Measurements from ENCODE around the gene FBXW8. TPM values are rescaled to one million over a fixed set of nuclear protein-coding genes. Genes with fewer than 3 reads are reported as not detected.
"Not testable (repeated sequence)": the region's sequence is repeated elsewhere in the genome, so short reads cannot be mapped to it uniquely, and the experiment has no call there.

FBXW8 gene
- total and polyA plus RNA-seq, 2 experiments from 2014 or later, result 17.0 to 20.6 TPM

DNA sequence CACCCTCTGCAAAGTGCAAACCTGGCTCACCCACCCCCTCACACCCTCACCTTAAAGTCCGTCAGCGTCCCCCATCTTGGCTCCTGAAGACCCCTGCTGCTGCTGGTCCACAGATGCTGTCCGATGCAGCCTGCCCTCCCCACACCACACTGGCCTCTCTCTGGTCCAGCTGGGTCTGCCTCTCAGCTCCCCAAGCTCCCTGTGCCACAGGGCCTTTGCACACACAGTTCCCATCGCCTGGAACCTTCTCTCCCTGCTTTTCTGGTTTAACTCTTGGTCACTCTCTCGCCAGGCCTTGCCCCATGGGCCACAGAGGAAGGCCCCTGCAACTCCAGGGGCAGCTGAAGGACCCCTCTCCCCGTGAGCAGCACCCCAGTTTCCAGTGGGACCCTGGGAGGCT is 143.5 kb downstream of the FBXW8 start:
- WGBS (ENCODE audit: low lambda C conversion rate, missing lambda C conversion rate), result 95% methylated on average over 6 of the region's 6 CpGs
- TF ChIP-seq, protein P1, sequence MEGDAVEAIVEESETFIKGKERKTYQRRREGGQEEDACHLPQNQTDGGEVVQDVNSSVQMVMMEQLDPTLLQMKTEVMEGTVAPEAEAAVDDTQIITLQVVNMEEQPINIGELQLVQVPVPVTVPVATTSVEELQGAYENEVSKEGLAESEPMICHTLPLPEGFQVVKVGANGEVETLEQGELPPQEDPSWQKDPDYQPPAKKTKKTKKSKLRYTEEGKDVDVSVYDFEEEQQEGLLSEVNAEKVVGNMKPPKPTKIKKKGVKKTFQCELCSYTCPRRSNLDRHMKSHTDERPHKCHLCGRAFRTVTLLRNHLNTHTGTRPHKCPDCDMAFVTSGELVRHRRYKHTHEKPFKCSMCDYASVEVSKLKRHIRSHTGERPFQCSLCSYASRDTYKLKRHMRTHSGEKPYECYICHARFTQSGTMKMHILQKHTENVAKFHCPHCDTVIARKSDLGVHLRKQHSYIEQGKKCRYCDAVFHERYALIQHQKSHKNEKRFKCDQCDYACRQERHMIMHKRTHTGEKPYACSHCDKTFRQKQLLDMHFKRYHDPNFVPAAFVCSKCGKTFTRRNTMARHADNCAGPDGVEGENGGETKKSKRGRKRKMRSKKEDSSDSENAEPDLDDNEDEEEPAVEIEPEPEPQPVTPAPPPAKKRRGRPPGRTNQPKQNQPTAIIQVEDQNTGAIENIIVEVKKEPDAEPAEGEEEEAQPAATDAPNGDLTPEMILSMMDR (IDR thresholded peaks at IDR 0.05; ENCODE audit: poor library complexity), result no peak
- TF ChIP-seq EZH2phosphoT487 (IDR thresholded peaks at IDR 0.05; ENCODE audit: low read depth, severe bottlenecking, unreplicated experiment) (no peak), EZH2 (IDR thresholded peaks at IDR 0.05; ENCODE audit: borderline replicate concordance) (no peak)
- no peak overlapping the region for H2AFZ ChIP-seq
- no peaks in the 10 kb centered on the region for H3K27me3 ChIP-seq
- H3K4me2 ChIP-seq, result no peak overlapping the region
- no peaks in the 10 kb centered on the region for H3K9me3 ChIP-seq (ENCODE audit: low read depth)
- H4K20me1 ChIP-seq (ENCODE audit: insufficient read depth, poor library complexity, severe bottlenecking), result no peaks in the 10 kb centered on the region
- H3K4me1 ChIP-seq (ENCODE audit: insufficient read depth), result no peaks in the 10 kb centered on the region
- no peaks in the 10 kb centered on the region for H3K9me2 ChIP-seq (replicated peaks; ENCODE audit: insufficient read depth)
- no peak overlapping the region for H3K4me3 ChIP-seq
- DNase-seq (ENCODE audit: low spot score), result no peak
- H3K36me3 ChIP-seq (replicated peaks; ENCODE audit: insufficient read depth, low read depth), result no peaks in the 10 kb centered on the region
- H3K27ac ChIP-seq, result no peak overlapping the region
- no peaks in the 10 kb centered on the region for H3K79me2 ChIP-seq

DNA sequence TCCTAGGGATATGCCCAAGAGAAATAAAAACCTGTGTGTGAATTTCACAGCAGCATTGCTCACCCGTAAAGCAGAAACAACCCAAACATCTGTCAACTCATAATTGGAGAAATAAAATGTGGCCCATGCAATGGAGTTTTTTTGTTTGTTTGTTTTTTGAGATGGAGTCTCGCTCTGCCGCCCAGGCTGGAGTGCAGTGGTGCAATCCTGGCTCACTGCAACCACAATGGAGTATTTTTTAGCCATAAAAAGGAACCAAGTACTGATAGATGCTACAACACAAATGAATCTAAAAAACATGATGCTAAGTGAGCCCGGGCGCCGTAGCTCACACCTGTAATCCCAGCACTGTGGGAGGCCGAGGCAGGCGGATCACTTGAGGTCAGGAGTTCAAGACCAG is 146.9 kb downstream of the FBXW8 start:
- H3K27me3 ChIP-seq; DNase-seq (ENCODE audit: low spot score); H3K9me3 ChIP-seq (ENCODE audit: low read depth); H3K79me2 ChIP-seq; H3K4me1 ChIP-seq (ENCODE audit: insufficient read depth); H2AFZ ChIP-seq; H4K20me1 ChIP-seq (ENCODE audit: insufficient read depth, poor library complexity, severe bottlenecking); H3K27ac ChIP-seq; H3K4me3 ChIP-seq; H3K36me3 ChIP-seq (replicated peaks; ENCODE audit: insufficient read depth, low read depth); H3K4me2 ChIP-seq; H3K9me2 ChIP-seq (replicated peaks; ENCODE audit: insufficient read depth): not testable (repeated sequence)
- 96% methylated on average over 8 of the region's 8 CpGs for whole genome bisulfite sequencing (ENCODE audit: low lambda C conversion rate, missing lambda C conversion rate)

- H2AFZ ChIP-seq, result no peak overlapping the region
- DNase-seq (ENCODE audit: low spot score), result no peak
- no peaks in the 10 kb centered on the region for H3K9me3 ChIP-seq (ENCODE audit: low read depth)
- no peaks in the 10 kb centered on the region for H4K20me1 ChIP-seq (ENCODE audit: insufficient read depth, poor library complexity, severe bottlenecking)
- H3K79me2 ChIP-seq, result no peaks in the 10 kb centered on the region
- 91% methylated on average over 3 of the region's 3 CpGs for whole genome bisulfite sequencing (ENCODE audit: low lambda C conversion rate, missing lambda C conversion rate)
- H3K27me3 ChIP-seq, result no peaks in the 10 kb centered on the region
- H3K36me3 ChIP-seq (replicated peaks; ENCODE audit: insufficient read depth, low read depth), result no peaks in the 10 kb centered on the region
- TF ChIP-seq EZH2 (IDR thresholded peaks at IDR 0.05; ENCODE audit: borderline replicate concordance) (no peak), EZH2phosphoT487 (IDR thresholded peaks at IDR 0.05; ENCODE audit: low read depth, severe bottlenecking, unreplicated experiment) (no peak)
- TF ChIP-seq, protein P1 (IDR thresholded peaks at IDR 0.05; ENCODE audit: poor library complexity), result no peak
- no peak overlapping the region for H3K4me2 ChIP-seq
- no peaks in the 10 kb centered on the region for H3K4me1 ChIP-seq (ENCODE audit: insufficient read depth)
- H3K27ac ChIP-seq, result no peak overlapping the region
- no peaks in the 10 kb centered on the region for H3K9me2 ChIP-seq (replicated peaks; ENCODE audit: insufficient read depth)
- no peak overlapping the region for H3K4me3 ChIP-seq
Observed at GRCh38 chr12:117058442-117059072, 147.8 kb downstream of the FBXW8 start.

- no peak overlapping the region for H2AFZ ChIP-seq
- H3K4me2 ChIP-seq, result no peak overlapping the region
- H3K9me3 ChIP-seq (ENCODE audit: low read depth), result no peaks in the 10 kb centered on the region
- H3K79me2 ChIP-seq, result no peaks in the 10 kb centered on the region
- no peaks in the 10 kb centered on the region for H3K27me3 ChIP-seq
- no peak overlapping the region for H3K27ac ChIP-seq
- H3K36me3 ChIP-seq (replicated peaks; ENCODE audit: insufficient read depth, low read depth), result no peaks in the 10 kb centered on the region
- WGBS (ENCODE audit: low lambda C conversion rate, missing lambda C conversion rate), result 75% methylated on average over 8 of the region's 8 CpGs
- H3K4me1 ChIP-seq (ENCODE audit: insufficient read depth), result no peaks in the 10 kb centered on the region
- TF ChIP-seq, protein P1 (IDR thresholded peaks at IDR 0.05; ENCODE audit: poor library complexity), result no peak
- no peak for TF ChIP-seq EZH2 (IDR thresholded peaks at IDR 0.05; ENCODE audit: borderline replicate concordance)
- H3K4me3 ChIP-seq, result no peak overlapping the region
- DNase-seq (ENCODE audit: low spot score), result no peak
- H4K20me1 ChIP-seq (ENCODE audit: insufficient read depth, poor library complexity, severe bottlenecking), result no peaks in the 10 kb centered on the region
- no peaks in the 10 kb centered on the region for H3K9me2 ChIP-seq (replicated peaks; ENCODE audit: insufficient read depth)
Observed at GRCh38 chr12:117059156-117059555, 148.4 kb downstream of the FBXW8 start.
